Midbrain (tissue), 1 donor: Measurements from ENCODE around the gene PRAF2.

Experiments used
- DNase-seq: peaks from one replicate; lab custom pipeline; 2025; lab: John Stamatoyannopoulos, UW

The PRAF2 gene

DNA sequence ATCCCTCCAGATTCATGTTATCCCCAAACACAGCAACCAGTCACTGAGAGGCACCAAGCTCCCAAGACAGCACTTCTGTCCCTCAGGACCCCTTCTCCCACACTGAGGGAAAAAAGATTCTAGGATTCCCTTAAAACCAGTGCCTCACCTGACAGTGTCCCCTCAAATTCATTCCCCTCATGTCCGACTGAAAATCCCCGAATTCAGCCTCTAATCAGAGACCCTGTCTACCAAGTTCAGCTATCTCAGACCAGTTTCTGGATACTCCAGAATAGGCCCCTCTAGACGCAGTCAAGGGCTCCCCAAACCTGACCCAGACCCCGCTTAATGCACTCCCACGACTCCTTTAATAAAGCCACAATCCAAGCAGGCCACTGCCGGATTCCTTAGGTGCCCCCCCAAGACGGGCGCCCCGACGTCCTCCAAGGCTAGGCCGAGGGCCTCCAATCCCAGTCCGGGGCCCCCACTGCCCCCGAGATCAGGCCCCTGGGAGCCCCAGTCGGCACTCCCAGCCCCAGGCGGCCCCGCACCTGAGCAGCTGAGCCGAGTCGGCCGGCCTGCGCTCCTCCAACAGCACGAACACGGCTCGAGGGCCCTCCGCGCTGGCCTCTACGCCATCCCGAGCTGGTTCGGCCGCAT lies 31.1 kb downstream of the PRAF2 start:
- DNase-seq = no peak

DNA sequence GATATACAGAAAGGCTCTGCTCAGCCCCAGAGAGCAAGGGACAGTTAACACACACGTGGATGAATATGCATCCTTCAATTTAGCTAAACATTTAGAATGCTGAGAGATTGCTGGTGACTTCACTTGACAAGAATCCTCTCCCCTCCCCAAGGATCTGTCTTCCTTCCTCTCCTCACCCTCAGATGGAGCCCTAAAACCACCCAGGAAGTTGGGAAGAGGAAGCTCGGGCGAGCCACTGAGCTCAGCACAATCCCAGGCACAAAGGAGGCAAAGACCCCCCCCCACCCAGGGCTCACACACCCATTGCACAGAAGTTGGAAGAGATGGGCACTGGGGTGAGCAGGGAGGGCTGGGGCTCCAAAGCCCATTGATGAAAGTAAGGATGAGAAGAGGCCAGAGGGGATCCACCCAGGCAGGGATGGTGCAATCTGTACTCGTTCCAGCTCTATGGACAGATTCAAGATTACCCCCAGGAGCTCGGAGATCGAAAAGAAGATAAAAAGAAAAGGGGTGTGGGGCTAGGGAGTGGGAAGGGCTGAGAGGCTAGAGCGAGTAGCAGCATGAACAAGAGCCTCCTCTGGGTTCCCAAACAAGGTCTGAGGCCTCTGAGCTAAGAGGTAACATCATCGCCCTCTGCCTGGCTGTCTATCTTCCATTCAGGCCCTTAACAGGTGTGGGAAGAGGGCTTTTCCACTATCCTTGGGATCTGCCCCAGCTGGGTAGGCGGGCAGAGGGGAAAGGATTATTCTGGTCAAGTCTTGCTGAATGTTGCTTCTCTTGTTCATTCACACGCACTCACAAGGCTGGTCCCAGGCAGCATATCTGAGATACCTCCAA lies 31.8 kb downstream of the PRAF2 start:
- peak; percentile 34 for DNase-seq

DNA sequence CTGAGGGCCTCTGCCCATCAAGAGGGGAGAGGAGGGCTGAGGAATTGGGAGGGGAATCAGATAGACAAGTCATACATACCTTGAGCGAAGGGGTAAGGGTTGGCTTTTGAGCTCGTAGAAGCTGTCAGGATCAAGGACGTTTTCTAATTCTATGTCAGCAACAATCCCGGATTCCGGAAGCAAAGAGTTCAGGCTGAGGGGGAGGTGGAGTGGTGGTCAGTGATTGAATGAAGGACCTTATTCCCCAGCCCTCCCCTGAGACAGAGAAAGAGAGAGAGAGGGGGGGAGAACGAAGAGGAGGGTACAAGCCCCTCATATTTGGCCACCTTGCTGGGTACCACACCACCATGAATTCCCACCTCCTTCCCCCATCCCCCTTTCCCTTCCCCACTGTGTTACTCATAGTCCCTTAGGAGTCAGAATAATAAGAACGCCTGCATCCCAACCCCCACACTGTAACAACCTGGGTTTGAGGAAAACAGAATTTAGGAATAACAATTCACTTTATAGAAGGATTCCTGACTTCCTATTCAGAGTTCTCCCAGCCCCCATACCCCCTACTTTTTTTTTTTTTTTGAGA lies 33.3 kb downstream of the PRAF2 start:
- no peak for DNase-seq

DNA sequence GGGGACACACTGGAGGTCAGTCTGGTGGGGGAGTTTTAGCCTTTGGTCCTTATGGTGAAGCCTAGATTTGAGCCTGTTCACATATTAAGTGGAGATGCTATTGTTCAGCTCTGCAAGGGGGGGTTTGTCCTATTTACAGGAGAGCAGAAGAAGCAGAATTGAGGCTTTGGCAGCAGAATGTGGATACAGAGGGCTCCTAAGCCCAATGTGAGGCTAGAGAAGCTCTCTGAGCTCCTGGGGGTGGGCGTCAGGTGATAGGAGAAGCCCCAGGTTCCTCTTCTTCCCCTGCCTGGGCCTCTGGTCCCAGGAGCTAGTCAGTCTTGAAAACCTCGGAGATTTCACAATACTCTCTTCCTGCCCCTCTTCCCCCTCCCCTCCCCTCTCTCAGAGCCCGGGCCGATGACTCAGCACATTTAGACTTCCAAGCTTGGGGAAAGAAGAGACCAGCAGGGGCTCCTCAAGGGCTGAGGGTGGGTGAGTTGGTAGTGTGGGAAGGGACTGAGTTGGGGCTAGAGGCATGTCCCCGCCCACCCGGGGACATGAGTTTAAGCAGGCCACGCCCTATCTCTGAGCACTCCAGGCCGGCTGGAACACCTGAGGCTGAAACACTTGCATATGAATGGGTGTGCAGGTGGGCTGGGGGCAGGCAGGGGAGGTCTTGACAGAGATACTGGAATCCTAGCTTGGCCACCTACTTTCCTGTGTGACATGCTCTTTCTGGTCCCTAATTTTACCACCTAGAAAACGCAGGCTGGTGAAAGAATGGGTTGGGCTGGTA lies 34.0 kb downstream of the PRAF2 start:
- DNase-seq = peak; percentile 69

DNA sequence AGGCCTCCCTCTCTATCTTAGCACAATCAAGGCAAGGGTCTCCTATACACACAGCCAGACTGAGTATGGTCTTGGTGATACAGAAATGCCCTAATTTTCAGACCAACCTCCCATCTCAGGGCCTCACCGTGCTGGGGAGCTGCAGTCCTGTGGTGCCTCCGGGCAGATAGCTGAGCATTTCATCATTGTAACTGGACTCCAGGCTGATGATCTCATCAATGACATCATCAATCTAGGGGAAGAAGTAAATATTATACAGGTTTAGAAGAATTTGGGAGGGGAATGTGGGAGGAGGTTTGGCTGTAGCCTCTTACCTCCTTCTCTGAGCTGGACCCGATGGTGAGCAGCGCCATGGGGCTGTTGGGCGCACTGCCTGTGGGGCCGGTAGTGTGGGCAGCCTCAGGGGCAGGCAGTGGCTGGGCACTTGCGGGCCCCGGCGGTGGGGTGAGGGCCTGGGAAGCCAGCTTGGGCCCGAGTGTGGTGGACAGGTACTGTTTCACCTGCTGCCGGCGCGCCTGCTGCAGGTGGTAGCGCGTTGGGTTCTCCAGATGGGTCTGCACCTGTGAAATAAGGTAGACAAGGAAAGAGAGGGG lies 35.8 kb downstream of the PRAF2 start:
- no peak for DNase-seq

DNA sequence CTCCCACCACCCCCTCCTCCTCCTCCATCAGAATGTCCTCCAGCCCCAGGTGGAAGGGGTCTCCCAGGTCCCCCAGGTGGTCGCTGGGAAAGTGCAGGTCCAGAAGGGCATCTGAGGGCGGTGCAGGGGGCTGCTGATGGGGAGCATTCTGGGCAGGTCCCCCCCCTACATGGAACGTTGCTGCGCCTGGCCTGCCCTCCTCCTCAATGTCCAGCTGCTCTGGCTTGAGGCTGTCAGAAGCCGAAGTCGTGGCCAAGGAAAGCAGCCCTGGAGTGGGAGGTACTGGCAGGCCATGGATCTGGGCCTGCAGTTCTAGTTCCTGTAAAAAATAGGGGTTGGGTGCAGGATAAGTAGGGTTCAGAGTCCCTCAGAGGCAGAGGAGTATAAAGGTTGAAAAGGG lies 43.5 kb downstream of the PRAF2 start:
- DNase-seq = no peak

DNA sequence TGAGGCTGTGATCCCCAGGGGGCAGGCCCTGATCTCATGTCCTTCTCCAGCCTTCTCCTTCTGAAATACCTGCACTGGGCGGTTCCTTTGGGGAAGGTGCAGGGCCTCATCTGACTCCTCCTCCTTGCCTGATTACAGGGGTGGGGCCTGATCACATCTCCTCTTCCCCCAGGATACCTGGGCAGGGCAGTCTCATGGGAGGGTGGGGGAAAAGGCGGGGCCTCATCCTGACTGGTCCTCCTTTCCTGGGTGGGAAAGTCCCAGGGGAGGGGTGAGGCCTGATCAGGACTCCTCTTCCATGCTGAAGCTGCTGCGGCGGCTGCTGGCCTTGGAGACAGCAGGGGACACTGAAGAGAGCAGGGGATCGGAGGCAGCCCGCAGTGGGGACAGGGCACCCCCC lies 43.9 kb downstream of the PRAF2 start:
- DNase-seq = no peak
